Measurements from ENCODE around the gene NUMB. TPM values are rescaled to one million over a fixed set of nuclear protein-coding genes. Genes with fewer than 3 reads are reported as not detected.

The NUMB gene
- total RNA-seq, 1 donor from 2014 or later, result 18.2 TPM

DNA sequence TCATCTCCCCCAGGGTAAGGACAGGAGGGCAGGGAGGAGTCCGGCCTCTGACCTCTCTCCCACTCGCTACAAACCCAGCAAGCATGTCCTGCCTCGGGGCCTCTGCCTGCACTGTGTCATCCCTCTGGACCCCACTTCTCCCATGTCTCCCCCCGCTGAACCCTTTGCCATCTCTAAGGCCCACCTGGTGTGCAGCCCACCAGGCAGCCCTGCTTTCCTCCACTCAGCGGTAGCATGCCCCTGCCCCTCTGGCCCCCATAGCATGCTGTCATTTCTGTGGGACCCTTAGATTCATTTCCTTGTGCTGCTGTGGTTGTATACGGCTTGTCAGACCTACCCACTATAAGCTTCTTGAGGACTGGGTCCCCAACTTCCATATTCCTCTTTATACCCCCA lies 203.3 kb downstream of the NUMB start:
- no peak for FAIRE-seq
- TF ChIP-seq, protein P1, sequence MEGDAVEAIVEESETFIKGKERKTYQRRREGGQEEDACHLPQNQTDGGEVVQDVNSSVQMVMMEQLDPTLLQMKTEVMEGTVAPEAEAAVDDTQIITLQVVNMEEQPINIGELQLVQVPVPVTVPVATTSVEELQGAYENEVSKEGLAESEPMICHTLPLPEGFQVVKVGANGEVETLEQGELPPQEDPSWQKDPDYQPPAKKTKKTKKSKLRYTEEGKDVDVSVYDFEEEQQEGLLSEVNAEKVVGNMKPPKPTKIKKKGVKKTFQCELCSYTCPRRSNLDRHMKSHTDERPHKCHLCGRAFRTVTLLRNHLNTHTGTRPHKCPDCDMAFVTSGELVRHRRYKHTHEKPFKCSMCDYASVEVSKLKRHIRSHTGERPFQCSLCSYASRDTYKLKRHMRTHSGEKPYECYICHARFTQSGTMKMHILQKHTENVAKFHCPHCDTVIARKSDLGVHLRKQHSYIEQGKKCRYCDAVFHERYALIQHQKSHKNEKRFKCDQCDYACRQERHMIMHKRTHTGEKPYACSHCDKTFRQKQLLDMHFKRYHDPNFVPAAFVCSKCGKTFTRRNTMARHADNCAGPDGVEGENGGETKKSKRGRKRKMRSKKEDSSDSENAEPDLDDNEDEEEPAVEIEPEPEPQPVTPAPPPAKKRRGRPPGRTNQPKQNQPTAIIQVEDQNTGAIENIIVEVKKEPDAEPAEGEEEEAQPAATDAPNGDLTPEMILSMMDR (IDR thresholded peaks at IDR 0.05; ENCODE audit: insufficient read depth, low read length, severe bottlenecking), result no peak
- H3K36me3 ChIP-seq (ENCODE audit: control insufficient read depth, insufficient read depth, low read length), result peaks cover 3% of the 10 kb centered on the region
- H3K27me3 ChIP-seq (ENCODE audit: control insufficient read depth, insufficient read depth, low read length), result no peaks in the 10 kb centered on the region
- DNase-seq (ENCODE audit: low read depth), result no peak
- no peak overlapping the region for H3K4me3 ChIP-seq (ENCODE audit: low read depth, low read length)

DNA sequence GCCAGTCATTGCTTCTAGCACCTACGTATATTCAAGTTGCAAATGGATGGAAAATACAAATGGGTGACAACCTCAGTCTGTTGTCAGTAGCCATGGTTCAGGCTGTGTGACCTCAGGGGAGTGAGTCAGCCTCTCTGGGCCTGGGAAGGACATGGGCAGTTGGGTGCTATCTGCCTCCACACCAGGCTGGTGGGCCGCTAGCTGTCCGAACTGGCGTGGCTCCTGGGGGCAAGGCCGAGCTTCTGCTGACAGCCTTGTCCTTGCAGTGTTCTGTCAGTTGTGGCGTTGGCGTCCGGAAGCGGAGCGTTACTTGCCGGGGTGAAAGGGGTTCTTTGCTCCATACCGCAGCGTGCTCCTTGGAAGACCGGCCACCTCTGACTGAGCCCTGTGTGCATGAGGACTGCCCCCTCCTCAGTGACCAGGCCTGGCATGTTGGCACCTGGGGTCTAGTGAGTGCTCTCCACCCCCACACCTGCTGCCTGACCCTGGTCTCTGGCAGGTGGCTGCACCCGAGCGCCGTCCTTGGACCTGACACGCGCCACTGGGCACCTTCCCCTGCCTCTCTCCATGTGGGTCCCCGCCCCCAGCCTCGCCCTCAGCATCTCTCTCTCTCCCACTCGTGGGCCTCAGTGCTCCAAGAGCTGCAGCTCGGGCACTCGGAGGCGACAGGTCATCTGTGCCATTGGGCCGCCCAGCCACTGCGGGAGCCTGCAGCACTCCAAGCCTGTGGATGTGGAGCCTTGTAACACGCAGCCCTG lies 203.9 kb downstream of the NUMB start:
- FAIRE-seq (no peak), DNase-seq (ENCODE audit: low read depth) (no peak)
- Histone ChIP-seq H3K4me3 (ENCODE audit: low read depth, low read length) (no peak overlapping the region), H3K36me3 (ENCODE audit: control insufficient read depth, insufficient read depth, low read length) (peaks cover 3% of the 10 kb centered on the region), H3K27me3 (ENCODE audit: control insufficient read depth, insufficient read depth, low read length) (no peaks in the 10 kb centered on the region)
- TF ChIP-seq, protein P1 (IDR thresholded peaks at IDR 0.05; ENCODE audit: insufficient read depth, low read length, severe bottlenecking), result no peak

DNA sequence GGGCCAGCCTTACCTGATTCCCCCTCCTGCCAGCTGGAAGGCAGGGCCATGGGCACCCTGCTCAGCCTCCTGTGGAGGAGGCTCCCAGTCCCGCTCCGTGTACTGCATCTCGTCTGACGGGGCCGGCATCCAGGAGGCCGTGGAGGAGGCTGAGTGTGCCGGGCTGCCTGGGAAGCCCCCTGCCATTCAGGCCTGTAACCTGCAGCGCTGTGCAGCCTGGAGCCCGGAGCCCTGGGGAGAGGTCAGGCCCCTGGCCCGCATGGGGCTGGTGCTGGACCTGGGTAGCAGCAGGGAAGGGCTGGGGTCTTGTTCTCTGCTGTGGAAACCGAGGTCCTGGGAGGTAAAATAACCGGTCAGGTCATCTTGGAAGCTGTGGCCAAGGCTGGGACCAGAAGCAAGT lies 204.6 kb downstream of the NUMB start:
- TF ChIP-seq, protein P1 (IDR thresholded peaks at IDR 0.05; ENCODE audit: insufficient read depth, low read length, severe bottlenecking), result no peak
- FAIRE-seq, result no peak

DNA sequence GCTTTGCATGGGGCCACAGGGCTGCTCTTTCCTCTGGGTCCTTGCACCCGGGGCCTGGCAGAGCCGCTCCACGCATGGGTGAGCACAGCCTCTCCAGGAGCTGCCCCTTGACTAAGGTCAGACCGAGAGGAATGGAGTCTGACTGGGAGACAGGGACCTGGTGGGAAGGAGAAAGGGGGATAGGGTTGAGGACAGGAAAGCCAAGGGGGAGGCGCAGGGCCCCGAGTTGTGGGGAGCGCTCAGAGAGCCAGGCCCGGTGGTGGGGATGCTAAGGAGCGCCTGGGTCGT lies 205.1 kb downstream of the NUMB start:
- TF ChIP-seq, protein P1 (IDR thresholded peaks at IDR 0.05; ENCODE audit: insufficient read depth, low read length, severe bottlenecking), result no peak
- no peak for FAIRE-seq
- DNase-seq (ENCODE audit: low read depth), result no peak
- H3K27me3 ChIP-seq (ENCODE audit: control insufficient read depth, insufficient read depth, low read length), result no peaks in the 10 kb centered on the region
- H3K36me3 ChIP-seq (ENCODE audit: control insufficient read depth, insufficient read depth, low read length), result peaks cover 1% of the 10 kb centered on the region
- H3K4me3 ChIP-seq (ENCODE audit: low read depth, low read length), result no peak overlapping the region

More for the DNA sequence above, 204.6 kb downstream of the NUMB start:
- no peaks in the 10 kb centered on the region for H3K27me3 ChIP-seq (ENCODE audit: control insufficient read depth, insufficient read depth, low read length)
- peaks cover 2% of the 10 kb centered on the region for H3K36me3 ChIP-seq (ENCODE audit: control insufficient read depth, insufficient read depth, low read length)
- no peak overlapping the region for H3K4me3 ChIP-seq (ENCODE audit: low read depth, low read length)
- no peak for DNase-seq (ENCODE audit: low read depth)

DNA sequence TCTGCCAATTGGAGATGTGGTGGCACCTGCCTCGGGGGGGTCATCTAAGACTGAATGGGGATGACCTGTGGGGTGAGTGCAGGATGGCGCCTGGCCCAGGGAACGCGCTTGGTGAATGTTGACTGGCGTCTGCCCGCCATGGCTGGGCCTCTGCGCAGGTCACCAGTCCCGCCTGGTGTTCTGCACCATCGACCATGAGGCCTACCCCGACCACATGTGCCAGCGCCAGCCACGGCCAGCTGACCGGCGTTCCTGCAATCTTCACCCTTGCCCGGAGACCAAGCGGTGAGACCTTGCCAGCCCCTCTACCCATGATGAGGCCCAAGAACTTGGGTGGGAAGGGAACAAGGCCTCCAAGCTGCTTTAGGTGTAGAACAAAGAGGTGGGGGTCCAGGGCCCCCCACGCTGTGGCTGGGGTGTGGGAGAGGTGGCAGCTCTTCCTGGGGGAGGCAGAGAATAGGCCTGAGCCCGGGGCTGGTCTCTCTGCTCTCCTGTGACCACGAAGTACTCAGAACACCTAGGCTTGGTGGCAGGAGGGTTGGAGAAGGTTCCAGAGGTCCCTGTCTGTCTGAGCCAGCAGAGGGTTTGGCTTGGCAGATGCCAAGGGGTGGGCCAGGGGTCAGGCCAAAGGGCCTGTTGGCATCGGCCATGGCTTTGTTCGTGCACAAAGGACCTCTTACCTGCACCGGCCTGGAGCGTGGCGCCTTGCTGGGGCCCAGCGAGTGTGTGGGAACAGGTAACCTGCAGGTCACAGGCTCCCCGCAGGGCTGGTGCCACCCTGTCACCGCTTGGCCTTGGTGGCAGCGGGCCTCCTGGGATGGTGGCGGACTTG lies 205.6 kb downstream of the NUMB start:
- Histone ChIP-seq H3K36me3 (ENCODE audit: control insufficient read depth, insufficient read depth, low read length) (peaks cover 1% of the 10 kb centered on the region), H3K27me3 (ENCODE audit: control insufficient read depth, insufficient read depth, low read length) (no peaks in the 10 kb centered on the region), H3K4me3 (ENCODE audit: low read depth, low read length) (no peak overlapping the region)
- FAIRE-seq (no peak), DNase-seq (ENCODE audit: low read depth) (no peak)
- TF ChIP-seq, protein P1 (IDR thresholded peaks at IDR 0.05; ENCODE audit: insufficient read depth, low read length, severe bottlenecking), result no peak
